H1 (cell line): Measurements from ENCODE around the gene CACNA2D3. TPM values are rescaled to one million over a fixed set of nuclear protein-coding genes. Genes with fewer than 3 reads are reported as not detected.

ENCODE experiments used
- polyA plus RNA-seq, 7 experiments: library from polyadenylated mRNA; depleted of rRNA in 3 of 7; stranded (reverse) in 5 of 7; unstranded in 2 of 7; fragments of >200 nt in 5 of 7; fragments of 200-250 nt in 2 of 7; gene quantifications; 1 replicate in 5 of 7; 2 replicates in 1 of 7; 4 replicates in 1 of 7; pipeline versions ENCODE4 v1.2.1 to v1.2.3, GENCODE V29; 2011 to 2013; ENCODE audit warnings: missing spikeins in 2 of 7, mixed read lengths in 2 of 7
- total RNA-seq: library from RNA; stranded (reverse); fragmentation: NEBNext Ultra II Directional; extraction: Animal tissue kit (Norgen Biotek cat#: 25700); gene quantifications from 2 replicates; pipeline ENCODE4 v1.2.1, GENCODE V29; 2021
- TF ChIP-seq, protein P1 (sequence below): IDR thresholded peaks from 2 replicates; pipeline ENCODE4 v1.6.1; 2012; ENCODE audit warnings: inconsistent platforms

The CACNA2D3 gene
- total and polyA plus RNA-seq, 2 of the 8 experiments (the other 6 are each of a cell fraction or from before 2014, with no cell fraction given): 1.5 to 1.8 TPM

- TF ChIP-seq, protein P1, sequence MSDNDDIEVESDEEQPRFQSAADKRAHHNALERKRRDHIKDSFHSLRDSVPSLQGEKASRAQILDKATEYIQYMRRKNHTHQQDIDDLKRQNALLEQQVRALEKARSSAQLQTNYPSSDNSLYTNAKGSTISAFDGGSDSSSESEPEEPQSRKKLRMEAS: no peak
These were observed 385.6 kb downstream of the CACNA2D3 start (continued) for GRCh38 chr3:54507876-54508460.
